ENCODE measurements around the gene KDM5A.
A peak's percentile ranks its signal among the peaks of the same experiment; 100 is the strongest.
"Not testable (repeated sequence)": the region's sequence is repeated elsewhere in the genome, so short reads cannot be mapped to it uniquely, and the experiment has no call there.

Gene KDM5A

DNA sequence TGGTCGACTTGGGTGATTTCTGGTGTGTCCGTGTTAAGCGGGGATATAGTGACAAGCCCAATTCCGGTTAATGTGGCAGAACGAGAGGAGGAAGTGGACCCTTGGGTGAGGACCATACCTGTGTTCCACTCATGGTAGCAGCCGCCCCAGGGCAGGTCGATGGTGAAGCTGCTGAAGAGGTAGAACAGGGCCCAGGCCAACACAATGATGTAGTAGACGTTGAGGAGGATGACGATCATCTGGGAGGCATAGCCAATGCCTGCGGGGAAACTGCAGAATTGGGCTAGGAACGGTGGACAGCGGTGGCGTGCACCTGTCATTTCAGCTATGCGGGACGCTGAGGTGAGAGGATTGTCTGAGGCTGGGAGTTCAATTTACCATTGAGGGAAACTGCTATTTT, 146.6 kb downstream of the KDM5A start:
- DNase-seq (ENCODE audit: insufficient read length, low spot score) (no peak), FAIRE-seq (no peak)

DNA sequence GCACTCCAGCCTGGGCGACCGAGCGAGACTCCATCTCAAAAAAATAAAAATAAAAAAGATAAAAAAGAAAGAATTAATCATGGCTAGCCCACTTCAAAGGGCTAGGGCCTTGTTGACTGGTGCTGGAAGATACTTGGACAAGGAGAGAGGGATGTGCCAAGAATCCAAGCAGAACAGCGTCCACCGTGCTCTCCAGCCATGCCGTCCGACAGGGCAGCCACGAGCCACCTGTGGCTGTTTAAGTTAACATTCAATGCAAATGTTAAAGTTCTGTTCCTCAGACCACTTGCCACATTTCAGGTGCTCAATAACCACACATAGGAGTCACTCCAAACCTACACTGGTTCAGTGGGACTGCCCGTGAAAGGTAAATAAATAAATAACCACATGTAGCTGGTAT, 147.9 kb downstream of the KDM5A start:
- FAIRE-seq: no peak
- DNase-seq (ENCODE audit: insufficient read length, low spot score): no peak

GRCh38 chr12:240566-240965, 148.6 kb downstream of the KDM5A start:
- FAIRE-seq (no peak), DNase-seq (ENCODE audit: insufficient read length, low spot score) (no peak)

GRCh38 chr12:238736-239398, 150.3 kb downstream of the KDM5A start:
- DNase-seq (ENCODE audit: insufficient read length, low spot score) (no peak), FAIRE-seq (peak; percentile 69)

- peak; percentile 31 for FAIRE-seq
- DNase-seq (ENCODE audit: insufficient read length, low spot score): no peak
These were observed 151.0 kb downstream of the KDM5A start for GRCh38 chr12:238116-238515.

- DNase-seq (ENCODE audit: insufficient read length, low spot score): no peak
- no peak for FAIRE-seq
These were observed 151.9 kb downstream of the KDM5A start for GRCh38 chr12:237026-237815.

DNA sequence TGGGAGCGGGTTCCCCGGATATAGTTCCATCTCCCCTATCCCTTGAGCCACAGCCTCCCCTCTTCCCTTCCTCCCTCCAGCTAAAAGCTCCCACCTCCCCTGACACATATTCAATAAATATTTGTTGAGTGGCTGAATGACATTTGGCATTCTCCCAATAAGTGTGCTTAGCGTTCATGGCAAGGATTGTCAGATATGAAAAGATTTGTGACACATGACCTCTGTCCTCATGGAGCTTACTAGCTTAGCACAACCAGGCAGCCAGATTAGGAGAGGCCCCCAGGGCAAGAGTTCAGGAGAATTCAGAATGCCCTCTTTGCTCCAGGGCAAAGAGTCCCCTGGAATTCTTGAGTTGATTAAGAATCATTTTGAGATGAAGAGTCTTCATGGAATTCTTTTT, 152.7 kb downstream of the KDM5A start:
- no peak for FAIRE-seq
- DNase-seq (ENCODE audit: insufficient read length, low spot score): no peak

DNA sequence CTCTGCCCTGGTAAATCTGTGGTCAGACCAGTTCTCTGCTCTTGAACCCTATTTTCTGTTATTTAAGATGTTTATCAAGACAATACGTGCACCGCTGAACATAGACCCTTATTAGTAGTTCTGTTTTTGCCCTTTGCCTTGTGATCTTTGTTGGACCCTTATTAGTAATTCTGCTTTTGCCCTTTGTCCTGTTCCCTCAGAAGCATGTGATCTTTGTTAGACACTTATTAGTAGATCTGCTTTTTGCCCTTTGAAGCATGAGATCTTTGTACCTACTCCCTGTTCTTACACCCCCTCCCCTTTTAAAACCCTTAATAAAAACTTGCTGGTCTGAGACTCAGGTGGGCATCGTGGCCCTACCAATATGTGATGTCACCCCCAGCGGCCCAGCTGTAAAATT, 153.2 kb downstream of the KDM5A start:
- FAIRE-seq; DNase-seq (ENCODE audit: insufficient read length, low spot score): not testable (repeated sequence)

GRCh38 chr12:234891-235415, 154.2 kb downstream of the KDM5A start:
- no peak for FAIRE-seq
- no peak for DNase-seq (ENCODE audit: insufficient read length, low spot score)

DNA sequence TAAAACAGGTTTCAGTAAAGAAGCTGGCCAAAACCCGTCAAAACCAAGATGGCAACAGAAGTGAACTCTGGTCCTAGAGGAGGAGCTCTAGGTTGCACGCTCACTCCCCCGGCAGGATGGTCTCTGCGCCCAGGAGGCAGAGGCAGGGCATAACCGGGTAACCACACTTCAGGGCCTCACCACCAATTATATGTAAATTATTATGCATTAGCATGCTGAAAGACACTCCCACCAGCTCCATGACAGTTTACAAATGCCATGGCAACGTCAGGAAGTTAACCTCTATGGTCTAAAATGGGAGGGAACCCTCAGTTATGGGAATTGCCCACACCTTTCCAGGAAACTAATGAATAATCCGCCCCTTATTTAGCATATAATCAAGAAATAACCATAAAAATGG, 155.1 kb downstream of the KDM5A start:
- no peak for FAIRE-seq
- DNase-seq (ENCODE audit: insufficient read length, low spot score): no peak

GRCh38 chr12:233615-233968, 155.5 kb downstream of the KDM5A start:
- DNase-seq (ENCODE audit: insufficient read length, low spot score): no peak
- FAIRE-seq: no peak

DNA sequence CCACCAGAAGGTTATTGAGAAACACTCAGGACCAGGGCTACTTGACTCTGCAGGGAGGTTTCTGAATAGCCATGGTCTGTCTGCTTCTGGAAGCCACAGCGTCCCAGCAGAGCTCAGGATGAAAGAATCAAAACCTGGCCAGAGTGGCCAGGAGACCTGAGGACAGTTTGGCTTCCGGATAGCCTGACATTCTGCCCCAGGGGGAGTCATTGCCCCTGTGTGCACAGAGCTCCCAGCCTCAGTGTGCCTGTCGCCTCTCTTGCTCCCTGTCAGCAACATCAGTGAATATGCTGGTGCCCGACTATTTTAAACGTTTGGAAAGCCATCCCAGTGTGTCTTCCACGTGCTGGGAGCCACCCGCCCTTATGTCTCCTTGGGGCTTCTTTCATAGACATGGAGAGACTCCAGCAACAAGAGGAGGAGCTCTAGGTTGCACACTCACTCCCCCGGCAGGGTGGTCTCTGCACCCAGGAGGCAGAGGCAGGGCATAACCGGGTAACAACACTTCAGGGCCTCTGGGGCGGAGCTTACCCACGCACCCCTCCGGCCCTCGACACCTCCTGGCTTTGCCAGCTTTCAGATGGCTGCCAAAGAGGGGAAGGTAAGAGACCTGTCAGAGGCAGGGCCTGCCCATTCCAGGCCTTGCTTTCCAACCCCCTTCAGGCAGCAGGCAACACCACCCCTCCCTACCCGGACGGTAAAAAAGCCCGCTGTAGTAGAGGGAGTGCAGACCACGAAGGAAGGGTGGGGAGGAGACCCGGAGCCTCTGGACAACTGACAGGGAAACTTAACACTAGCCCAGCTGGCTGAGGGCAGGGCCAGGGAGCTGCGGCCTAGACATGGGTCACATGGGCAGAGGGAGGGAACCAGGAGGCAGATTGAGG, 156.1 kb downstream of the KDM5A start:
- FAIRE-seq: no peak
- no peak for DNase-seq (ENCODE audit: insufficient read length, low spot score)

DNA sequence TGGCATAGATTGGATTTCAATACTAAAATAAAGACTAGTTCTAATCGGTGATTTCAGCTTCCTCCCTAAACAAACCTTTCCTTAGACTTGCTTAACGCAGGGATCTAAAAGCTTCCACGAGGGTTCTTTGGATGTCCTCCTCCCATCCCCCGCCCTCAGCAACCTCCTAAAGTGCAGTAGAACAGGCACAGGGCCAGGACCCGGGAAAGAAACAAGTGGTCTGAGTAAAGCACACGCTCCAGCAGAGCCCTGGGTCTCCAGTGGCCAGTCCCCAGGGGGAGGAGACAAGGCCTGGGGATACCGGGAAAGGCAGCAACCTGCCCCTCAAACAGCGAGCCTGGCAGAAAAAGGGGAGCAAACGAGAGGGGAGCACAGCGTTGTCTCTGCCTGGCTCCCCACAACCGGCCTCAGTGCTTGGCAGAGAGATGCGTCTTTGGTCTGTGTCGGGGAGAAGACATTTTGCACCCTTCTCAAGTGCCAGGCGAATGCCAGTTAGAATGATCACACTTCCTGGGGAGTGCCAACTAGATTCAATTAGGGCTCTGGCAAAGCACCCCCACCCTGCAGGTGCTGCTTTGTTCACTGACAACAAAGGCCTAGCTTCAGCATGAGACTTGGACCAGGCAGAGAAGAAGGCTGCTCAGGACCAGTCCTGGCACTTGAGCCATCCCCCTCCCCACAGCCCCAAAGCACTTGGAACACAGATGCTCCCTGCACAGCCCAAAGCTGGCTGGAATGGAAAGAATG, 158.0 kb downstream of the KDM5A start:
- FAIRE-seq: no peak
- DNase-seq (ENCODE audit: insufficient read length, low spot score): no peak

All from HTR-8/SVneo (cell line).